Ascending aorta (tissue), 2 donors: Measurements from ENCODE around the gene SCP2D1. TPM values are rescaled to one million over a fixed set of nuclear protein-coding genes. Genes with fewer than 3 reads are reported as not detected.

Experiments used
- DNase-seq, 2 donors: peaks; one replicate each; pipeline ENCODE4 v3.0.0-alpha.2; 2019; ENCODE audit warnings: low spot score in 2 of 2
- H3K27ac ChIP-seq, 2 donors: fragments of 200-600 bp; sonication (generic); one replicate each; pipeline ENCODE4 v1.5.1; 2016 to 2017; ENCODE audit warnings: mild to moderate bottlenecking in 1 of 2
- H3K27me3 ChIP-seq: fragments of 200-600 bp; sonication (generic); one replicate; pipeline ENCODE4 v1.5.1; 2017
- H3K36me3 ChIP-seq, 2 donors: fragments of 200-600 bp; sonication (generic); one replicate each; pipeline ENCODE4 v1.5.1; 2016
- H3K4me1 ChIP-seq, 2 donors: fragments of 200-600 bp; sonication (generic); one replicate each; pipeline ENCODE4 v1.5.1; 2016 to 2017; ENCODE audit warnings: mild to moderate bottlenecking in 1 of 2
- H3K4me3 ChIP-seq, 2 donors: fragments of 200-600 bp; sonication (generic); one replicate each; pipeline ENCODE4 v1.5.1; 2016 to 2017; ENCODE audit warnings: mild to moderate bottlenecking in 1 of 2
- H3K9me3 ChIP-seq, 2 donors: fragments of 200-600 bp; sonication (generic); one replicate each; pipeline ENCODE4 v1.5.1; 2016
- CTCF ChIP-seq, 3 experiments: fragments of 200-600 bp in 2 of 3; fragments of 450-650 bp in 1 of 3; sonication (generic) in 2 of 3; IDR thresholded peaks; one replicate each; pipeline ENCODE4 v1.5.1; 2016 to 2019; ENCODE audit warnings: antibody characterized with exemption in 3 of 3, mild to moderate bottlenecking in 1 of 3, moderate library complexity in 1 of 3
- intact Hi-C: fragments of 100-400 bp; cut with DNase I; formaldehyde crosslinking; loops from one replicate; pipeline ENCODE4 v1.15.1; 2023
- total RNA-seq: library from RNA; depleted of rRNA; stranded (reverse); fragments of >200 nt; gene quantifications from one replicate; pipeline ENCODE4 v1.1.0, GENCODE V29; 2016

SCP2D1 gene
- total RNA-seq, 1 donor from 2014 or later: not detected

GRCh38 chr20:18790787-18791186 is 22.8 kb upstream of the SCP2D1 start:
- no peak overlapping the region for H3K4me3 ChIP-seq
- H3K27ac ChIP-seq: no peak overlapping the region
- no peaks in the 10 kb centered on the region for H3K27me3 ChIP-seq
- H3K9me3 ChIP-seq: no peaks in the 10 kb centered on the region
- DNase-seq: no peak
- no peaks in the 10 kb centered on the region for H3K36me3 ChIP-seq
- intact Hi-C loops: loop anchor here (5.0 to 10.0 kb wide), 2 partner anchors 67 to 1264 kb away; partner anchors contain the start of genes CFAP61 and CRNKL1
- peaks cover 0 to 3% of the 10 kb centered on the region in 2 donors for H3K4me1 ChIP-seq
- no peak for TF ChIP-seq CTCF (IDR thresholded peaks at IDR 0.05)

- intact Hi-C loops: loop anchor here (2.0 to 10.0 kb wide), 5 partner anchors 63 to 1261 kb away; partner anchors contain the start of genes CFAP61, CRNKL1, DZANK1 and POLR3F
- Histone ChIP-seq H3K27ac (peak overlapping the region; percentile 78 to 80), H3K36me3 (no peaks in the 10 kb centered on the region), H3K4me1 (peaks cover 0 to 3% of the 10 kb centered on the region in 2 donors), H3K4me3 (peak overlapping the region; percentile 63 to 79), H3K9me3 (no peaks in the 10 kb centered on the region), H3K27me3 (no peaks in the 10 kb centered on the region)
- TF ChIP-seq CTCF (IDR thresholded peaks at IDR 0.05): peak in 1 of 3 experiments; percentile 17
- DNase-seq: peak; percentile 71 to 94
Observed at GRCh38 chr20:18793625-18794427, 19.8 kb upstream of the SCP2D1 start.

- H3K27ac ChIP-seq: peak overlapping the region; percentile 78 to 80
- no peak for DNase-seq
- H3K36me3 ChIP-seq: no peaks in the 10 kb centered on the region
- no peaks in the 10 kb centered on the region for H3K27me3 ChIP-seq
- peak overlapping the region; percentile 63 to 79 for H3K4me3 ChIP-seq
- intact Hi-C loops: loop anchor here (2.0 to 10.0 kb wide), 5 partner anchors 63 to 1260 kb away; partner anchors contain the start of genes CFAP61, CRNKL1, DZANK1 and POLR3F
- TF ChIP-seq CTCF (IDR thresholded peaks at IDR 0.05): no peak
- H3K9me3 ChIP-seq: no peaks in the 10 kb centered on the region
- peaks cover 0 to 3% of the 10 kb centered on the region in 2 donors for H3K4me1 ChIP-seq
Observed at GRCh38 chr20:18794428-18794787, 19.2 kb upstream of the SCP2D1 start.

GRCh38 chr20:18795366-18795765 is 18.2 kb upstream of the SCP2D1 start:
- Histone ChIP-seq H3K27ac (no peak overlapping the region), H3K4me3 (no peak overlapping the region), H3K9me3 (no peaks in the 10 kb centered on the region), H3K4me1 (peaks cover 0 to 3% of the 10 kb centered on the region in 2 donors), H3K27me3 (no peaks in the 10 kb centered on the region), H3K36me3 (no peaks in the 10 kb centered on the region)
- no peak for TF ChIP-seq CTCF (IDR thresholded peaks at IDR 0.05)
- no peak for DNase-seq
- intact Hi-C loops: loop anchor here (2.0 to 10.0 kb wide), 4 partner anchors 211 to 1259 kb away; partner anchors contain the start of genes CFAP61, CRNKL1, DZANK1 and POLR3F

- intact Hi-C loops: loop anchor here (10.0 kb wide), 1 partner anchor 1258 kb away; the partner anchor contains the start of genes CFAP61 and CRNKL1
- H3K9me3 ChIP-seq: no peaks in the 10 kb centered on the region
- H3K27me3 ChIP-seq: no peaks in the 10 kb centered on the region
- TF ChIP-seq CTCF (IDR thresholded peaks at IDR 0.05): no peak
- DNase-seq: no peak
- no peak overlapping the region for H3K4me3 ChIP-seq
- no peaks in the 10 kb centered on the region for H3K36me3 ChIP-seq
- no peak overlapping the region for H3K27ac ChIP-seq
- H3K4me1 ChIP-seq: peaks cover 0 to 3% of the 10 kb centered on the region in 2 donors
Observed at GRCh38 chr20:18796282-18796833, 17.2 kb upstream of the SCP2D1 start.
